Hepatocyte (in vitro differentiated cells): ENCODE measurements around the gene MAPK14.

Experiments used
- CTCF ChIP-seq: fragments of 200-600 bp; sonication (generic); IDR thresholded peaks from 2 replicates; pipeline ENCODE4 v1.5.1; 2016; ENCODE audit warnings: antibody characterized with exemption, mild to moderate bottlenecking; ENCODE audit not compliant: poor library complexity
- EZH2phosphoT487 ChIP-seq: fragments of 200-600 bp; sonication (generic); IDR thresholded peaks from one replicate; pipeline ENCODE4 v1.6.1; 2018; ENCODE audit warnings: antibody characterized with exemption, mild to moderate bottlenecking, low read depth, moderate library complexity; ENCODE audit not compliant: unreplicated experiment, severe bottlenecking

GRCh38 chr6:36052097-36052496, 24.5 kb downstream of the MAPK14 start:
- TF ChIP-seq EZH2phosphoT487 = no peak
- TF ChIP-seq CTCF = no peak
